Neural progenitor cell (in vitro differentiated cells): ENCODE data around the gene CDHR2. TPM values are rescaled to one million over a fixed set of nuclear protein-coding genes. Genes with fewer than 3 reads are reported as not detected.

Experiments
- DNase-seq: peaks from one replicate; pipeline ENCODE4 v3.0.0-alpha.2; 2016; ENCODE audit warnings: low spot score
- H2AFZ ChIP-seq: fragments of 200-600 bp; sonication (generic); replicated peaks from 2 replicates; pipeline ENCODE4 v1.6.1; 2016; ENCODE audit warnings: antibody characterized with exemption
- H3F3A ChIP-seq: fragments of 200-600 bp; sonication (generic); 2 replicates; pipeline ENCODE4 v1.6.1; 2016; ENCODE audit warnings: antibody characterized with exemption, low read depth
- H3K27ac ChIP-seq: fragments of 200-600 bp; sonication (generic); 2 replicates; pipeline ENCODE4 v1.5.1; 2016; ENCODE audit warnings: mild to moderate bottlenecking
- H3K27me3 ChIP-seq: fragments of 200-600 bp; sonication (generic); 2 replicates; pipeline ENCODE4 v1.6.1; 2016; ENCODE audit warnings: mild to moderate bottlenecking, moderate library complexity
- H3K36me3 ChIP-seq: fragments of 200-600 bp; sonication (generic); 2 replicates; pipeline ENCODE4 v1.5.1; 2016
- H3K4me1 ChIP-seq: fragments of 200-600 bp; sonication (generic); 2 replicates; pipeline ENCODE4 v1.6.1; 2016; ENCODE audit warnings: mixed run types
- H3K4me2 ChIP-seq: fragments of 200-600 bp; sonication (generic); 2 replicates; pipeline ENCODE4 v1.6.1; 2016
- H3K4me3 ChIP-seq: fragments of 200-600 bp; sonication (generic); 2 replicates; pipeline ENCODE4 v1.5.1; 2016
- H3K79me2 ChIP-seq: fragments of 200-600 bp; sonication (generic); 2 replicates; pipeline ENCODE4 v1.6.1; 2016; ENCODE audit warnings: low read depth
- H3K9ac ChIP-seq: fragments of 200-600 bp; sonication (generic); 2 replicates; pipeline ENCODE4 v1.6.1; 2016
- H3K9me3 ChIP-seq: fragments of 200-600 bp; sonication (generic); 2 replicates; pipeline ENCODE4 v1.5.1; 2016; ENCODE audit warnings: low read depth
- H4K20me1 ChIP-seq: fragments of 200-600 bp; sonication (generic); 2 replicates; pipeline ENCODE4 v1.6.1; 2016; ENCODE audit warnings: low read depth
- H3K27ac Mint-ChIP-seq: 3 replicates; pipeline ENCODE4 v1.8.0; 2021; ENCODE audit warnings: mixed read lengths
- H3K27me3 Mint-ChIP-seq: 2 replicates; pipeline ENCODE4 v1.8.0; 2022; ENCODE audit warnings: low read depth, mild to moderate bottlenecking, inconsistent platforms, moderate library complexity, mixed read lengths; ENCODE audit not compliant: insufficient read depth
- H3K36me3 Mint-ChIP-seq: 3 replicates; pipeline ENCODE4 v1.8.0; 2021; ENCODE audit warnings: mixed read lengths
- H3K4me1 Mint-ChIP-seq: 3 replicates; pipeline ENCODE4 v1.8.0; 2021; ENCODE audit warnings: mixed read lengths
- H3K4me3 Mint-ChIP-seq: 3 replicates; pipeline ENCODE4 v1.8.0; 2021; ENCODE audit warnings: mild to moderate bottlenecking, moderate library complexity, mixed read lengths
- H3K9me3 Mint-ChIP-seq: 3 replicates; pipeline ENCODE4 v1.8.0; 2020; ENCODE audit warnings: mixed read lengths
- CTCF ChIP-seq: fragments of 200-600 bp; sonication (generic); IDR thresholded peaks from 2 replicates; pipeline ENCODE4 v1.5.1; 2017; ENCODE audit warnings: antibody characterized with exemption, mild to moderate bottlenecking
- EZH2 ChIP-seq: fragments of 200-600 bp; sonication (generic); IDR thresholded peaks from 2 replicates; pipeline ENCODE4 v1.6.1; 2017; ENCODE audit warnings: antibody characterized with exemption, mild to moderate bottlenecking, moderate library complexity
- EZH2phosphoT487 ChIP-seq: fragments of 200-600 bp; sonication (generic); IDR thresholded peaks from 2 replicates; pipeline ENCODE4 v1.6.1; 2017; ENCODE audit warnings: antibody characterized with exemption
- total RNA-seq: library from RNA; depleted of rRNA; stranded (reverse); fragments of >200 nt; gene quantifications from 2 replicates; pipeline ENCODE4 v1.2.3, GENCODE V29; 2015; ENCODE audit warnings: low replicate concordance

The CDHR2 gene
- total RNA-seq, 1 donor from 2014 or later: not detected

- no peak for DNase-seq
- peaks cover 25% of the 10 kb centered on the region for H3K4me1 Mint-ChIP-seq
- H3K9me3 Mint-ChIP-seq: no peaks in the 10 kb centered on the region
- Histone ChIP-seq H3K4me1 (peaks cover 24% of the 10 kb centered on the region), H3K79me2 (peaks cover 1% of the 10 kb centered on the region), H3K9me3 (no peaks in the 10 kb centered on the region), H2AFZ (no peak overlapping the region), H3K4me2 (no peak overlapping the region), H3K36me3 (no peaks in the 10 kb centered on the region), H4K20me1 (no peaks in the 10 kb centered on the region), H3K27ac (no peak overlapping the region), H3K27me3 (no peaks in the 10 kb centered on the region), H3F3A (peaks cover 22% of the 10 kb centered on the region), H3K9ac (no peak overlapping the region), H3K4me3 (no peak overlapping the region)
- H3K36me3 Mint-ChIP-seq: no peaks in the 10 kb centered on the region
- TF ChIP-seq EZH2 (no peak), CTCF (no peak), EZH2phosphoT487 (no peak)
- peaks cover 18% of the 10 kb centered on the region for H3K27me3 Mint-ChIP-seq
- H3K4me3 Mint-ChIP-seq: no peak overlapping the region
- H3K27ac Mint-ChIP-seq: no peak overlapping the region
Observed at GRCh38 chr5:176642675-176643490, 93.7 kb downstream of the CDHR2 start.

GRCh38 chr5:176643491-176644219 is 94.5 kb downstream of the CDHR2 start:
- Histone ChIP-seq H3K9ac (no peak overlapping the region), H3K36me3 (no peaks in the 10 kb centered on the region), H3K4me2 (peak overlapping the region; percentile 67), H3F3A (peaks cover 22% of the 10 kb centered on the region), H2AFZ (peak overlapping the region; percentile 72), H3K4me3 (no peak overlapping the region), H4K20me1 (peaks cover 7% of the 10 kb centered on the region), H3K27me3 (no peaks in the 10 kb centered on the region), H3K79me2 (peaks cover 9% of the 10 kb centered on the region), H3K9me3 (no peaks in the 10 kb centered on the region), H3K4me1 (peaks cover 30% of the 10 kb centered on the region), H3K27ac (no peak overlapping the region)
- no peak for TF ChIP-seq EZH2
- TF ChIP-seq CTCF: no peak
- TF ChIP-seq EZH2phosphoT487: no peak
- Mint-ChIP-seq H3K36me3 (no peaks in the 10 kb centered on the region), H3K27ac (no peak overlapping the region), H3K9me3 (no peaks in the 10 kb centered on the region), H3K4me1 (peaks cover 29% of the 10 kb centered on the region), H3K4me3 (no peak overlapping the region), H3K27me3 (peaks cover 17% of the 10 kb centered on the region)
- no peak for DNase-seq

DNA sequence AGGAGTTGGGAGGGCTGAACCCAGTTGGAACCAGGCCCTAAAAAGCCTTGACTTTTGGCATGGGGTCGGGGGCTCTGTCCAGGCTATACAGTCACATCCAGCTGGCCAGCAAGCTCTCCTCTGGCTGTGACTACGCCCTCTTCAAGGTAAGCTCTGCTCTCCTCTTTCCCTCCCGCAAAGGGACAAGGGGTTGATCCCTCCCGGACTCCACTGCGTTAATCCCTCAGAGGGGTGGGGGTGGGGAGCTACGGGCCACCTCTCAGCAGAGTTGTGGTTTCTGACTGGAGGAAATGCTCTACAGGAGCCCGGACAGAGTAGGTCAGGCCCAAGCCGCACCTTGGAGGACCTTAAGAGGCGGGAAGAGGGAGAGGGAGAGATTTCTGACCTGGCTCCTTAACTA is 95.2 kb downstream of the CDHR2 start:
- DNase-seq: peak; percentile 64
- Mint-ChIP-seq H3K36me3 (no peaks in the 10 kb centered on the region), H3K4me3 (no peak overlapping the region), H3K27me3 (peaks cover 17% of the 10 kb centered on the region), H3K4me1 (peaks cover 31% of the 10 kb centered on the region), H3K9me3 (no peaks in the 10 kb centered on the region), H3K27ac (no peak overlapping the region)
- peaks cover 22% of the 10 kb centered on the region for H3F3A ChIP-seq
- H3K9ac ChIP-seq: no peak overlapping the region
- H2AFZ ChIP-seq: peak overlapping the region; percentile 72
- no peaks in the 10 kb centered on the region for H3K9me3 ChIP-seq
- peaks cover 15% of the 10 kb centered on the region for H3K79me2 ChIP-seq
- no peak overlapping the region for H3K4me3 ChIP-seq
- peak overlapping the region; percentile 67 for H3K4me2 ChIP-seq
- no peaks in the 10 kb centered on the region for H3K36me3 ChIP-seq
- no peaks in the 10 kb centered on the region for H3K27me3 ChIP-seq
- peaks cover 12% of the 10 kb centered on the region for H4K20me1 ChIP-seq
- TF ChIP-seq EZH2 (no peak), CTCF (no peak), EZH2phosphoT487 (no peak)
- peaks cover 30% of the 10 kb centered on the region for H3K4me1 ChIP-seq
- H3K27ac ChIP-seq: no peak overlapping the region
